ENCODE measurements around the gene PPP1R3E. TPM values are rescaled to one million over a fixed set of nuclear protein-coding genes. Genes with fewer than 3 reads are reported as not detected.

The PPP1R3E gene
- total and polyA plus RNA-seq, 7 donors, result 2.5 to 12.9 (median 7.9) TPM

DNA sequence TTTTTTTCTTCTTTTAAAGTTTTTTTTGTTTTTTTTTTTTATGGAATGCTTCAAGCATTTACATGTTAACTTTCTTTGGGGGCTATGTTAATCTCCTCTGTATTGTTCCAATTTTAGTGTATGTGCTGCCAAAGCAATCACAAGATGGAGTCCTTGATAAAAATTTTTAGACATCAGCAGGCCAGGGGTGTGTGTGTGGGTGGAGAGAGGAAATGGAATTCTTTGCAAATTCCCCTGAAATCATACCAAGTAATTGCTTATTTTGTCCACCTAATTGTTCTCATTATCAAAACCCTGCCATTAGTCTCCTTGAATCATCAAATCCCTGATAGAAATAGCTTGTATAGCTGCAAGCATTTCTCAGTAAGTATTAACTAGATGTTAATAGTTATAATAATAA lies 43.2 kb downstream of the PPP1R3E start:
- no peak for DNase-seq
- intact Hi-C loops (cut with DNase I), result no loop called here
- Histone ChIP-seq H3K4me1 (no peaks in the 10 kb centered on the region), H3K27ac (no peak overlapping the region), H3K36me3 (no peaks in the 10 kb centered on the region), H3K27me3 (peaks cover 0 to 12% (median 5%) of the 10 kb centered on the region in 3 donors), H3K4me3 (no peak overlapping the region), H3K9me3 (no peaks in the 10 kb centered on the region)
- TF ChIP-seq POLR2AphosphoS5 (IDR thresholded peaks at IDR 0.05) (no peak), EP300 (IDR thresholded peaks at IDR 0.05) (no peak), POLR2A (IDR thresholded peaks at IDR 0.05) (no peak)
- TF ChIP-seq, protein P1, sequence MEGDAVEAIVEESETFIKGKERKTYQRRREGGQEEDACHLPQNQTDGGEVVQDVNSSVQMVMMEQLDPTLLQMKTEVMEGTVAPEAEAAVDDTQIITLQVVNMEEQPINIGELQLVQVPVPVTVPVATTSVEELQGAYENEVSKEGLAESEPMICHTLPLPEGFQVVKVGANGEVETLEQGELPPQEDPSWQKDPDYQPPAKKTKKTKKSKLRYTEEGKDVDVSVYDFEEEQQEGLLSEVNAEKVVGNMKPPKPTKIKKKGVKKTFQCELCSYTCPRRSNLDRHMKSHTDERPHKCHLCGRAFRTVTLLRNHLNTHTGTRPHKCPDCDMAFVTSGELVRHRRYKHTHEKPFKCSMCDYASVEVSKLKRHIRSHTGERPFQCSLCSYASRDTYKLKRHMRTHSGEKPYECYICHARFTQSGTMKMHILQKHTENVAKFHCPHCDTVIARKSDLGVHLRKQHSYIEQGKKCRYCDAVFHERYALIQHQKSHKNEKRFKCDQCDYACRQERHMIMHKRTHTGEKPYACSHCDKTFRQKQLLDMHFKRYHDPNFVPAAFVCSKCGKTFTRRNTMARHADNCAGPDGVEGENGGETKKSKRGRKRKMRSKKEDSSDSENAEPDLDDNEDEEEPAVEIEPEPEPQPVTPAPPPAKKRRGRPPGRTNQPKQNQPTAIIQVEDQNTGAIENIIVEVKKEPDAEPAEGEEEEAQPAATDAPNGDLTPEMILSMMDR (IDR thresholded peaks at IDR 0.05), result no peak

DNA sequence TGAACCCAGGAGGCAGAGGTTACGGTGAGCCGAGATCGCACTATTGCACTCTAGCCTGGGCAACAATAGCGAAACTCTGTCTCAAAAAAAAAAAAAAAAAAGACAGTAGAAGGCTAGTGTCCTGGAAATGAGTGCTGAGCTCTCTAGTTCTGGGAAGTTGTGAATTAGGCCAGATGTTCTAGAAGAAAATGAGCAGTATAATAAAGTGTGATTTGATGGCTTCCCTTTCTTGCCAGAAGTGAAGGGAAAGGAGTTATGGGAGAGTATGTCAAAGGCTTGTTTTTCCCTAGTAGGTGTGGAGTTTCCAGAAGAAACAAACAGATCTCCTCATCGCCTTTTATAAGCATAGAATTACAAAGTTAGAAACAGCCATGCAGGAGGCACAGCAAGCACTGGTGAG lies 44.4 kb downstream of the PPP1R3E start:
- Histone ChIP-seq H3K36me3 (no peaks in the 10 kb centered on the region), H3K9me3 (no peaks in the 10 kb centered on the region), H3K27ac (no peak overlapping the region), H3K4me1 (no peaks in the 10 kb centered on the region), H3K27me3 (peaks cover 0 to 12% (median 0%) of the 10 kb centered on the region in 3 donors), H3K4me3 (no peak overlapping the region)
- no peak for DNase-seq
- 88 to 90% methylated on average over 5 of the region's 5 CpGs for WGBS, 2 donors
- TF ChIP-seq POLR2AphosphoS5 (IDR thresholded peaks at IDR 0.05), result no peak
- TF ChIP-seq, protein P1 (IDR thresholded peaks at IDR 0.05), result no peak
- no peak for TF ChIP-seq EP300 (IDR thresholded peaks at IDR 0.05)
- no peak for TF ChIP-seq POLR2A (IDR thresholded peaks at IDR 0.05)
- intact Hi-C loops (cut with DNase I), result no loop called here

DNA sequence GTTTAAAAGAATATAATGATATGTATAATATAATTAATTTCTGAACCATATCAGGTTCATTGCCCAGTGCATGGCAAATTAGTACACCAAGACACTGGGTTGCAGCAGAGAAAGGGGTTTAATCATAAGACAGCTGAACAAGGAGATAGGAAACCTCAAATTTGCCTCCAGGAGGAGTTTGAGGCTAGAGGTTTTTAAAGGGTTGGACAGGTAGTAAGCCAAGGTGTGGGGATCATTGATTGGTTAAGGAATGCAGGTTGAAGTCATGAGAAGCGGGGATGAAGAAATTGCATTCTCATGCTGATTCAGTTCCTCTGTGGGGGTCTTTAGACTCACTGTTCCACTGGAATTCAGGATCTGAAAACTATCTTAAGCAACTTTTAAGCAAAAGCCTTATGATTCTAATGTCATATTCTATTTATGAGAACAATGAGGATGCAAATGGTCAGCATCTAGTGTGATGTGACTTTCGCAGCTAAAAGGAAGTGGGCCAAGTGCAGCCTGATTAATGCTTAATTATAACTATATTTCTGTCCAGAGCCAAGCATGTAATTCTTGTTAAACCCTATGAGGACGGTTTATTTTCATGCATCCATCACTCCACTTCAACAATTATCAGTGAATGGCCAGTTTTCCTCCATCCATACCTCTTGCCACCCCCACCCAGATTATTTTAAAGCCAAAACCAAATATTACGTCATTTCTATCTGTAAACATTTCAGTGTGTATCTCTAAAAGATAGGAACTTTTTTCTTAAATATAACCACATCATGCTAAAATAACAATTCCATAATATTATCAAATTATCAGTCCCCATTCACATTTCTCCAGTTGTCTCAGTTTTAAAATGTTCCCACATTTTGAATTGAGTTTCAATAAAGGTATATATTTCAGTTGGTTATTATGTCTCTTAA lies 50.0 kb downstream of the PPP1R3E start:
- no peaks in the 10 kb centered on the region for H3K9me3 ChIP-seq
- TF ChIP-seq POLR2A (IDR thresholded peaks at IDR 0.05), result no peak
- 72 to 82% methylated on average over 4 of the region's 4 CpGs for WGBS, 2 donors
- H3K27me3 ChIP-seq, result no peaks in the 10 kb centered on the region
- DNase-seq, result no peak
- no peak overlapping the region for H3K4me3 ChIP-seq
- H3K36me3 ChIP-seq, result no peaks in the 10 kb centered on the region
- intact Hi-C loops (cut with DNase I), result no loop called here
- H3K27ac ChIP-seq, result no peak overlapping the region
- no peaks in the 10 kb centered on the region for H3K4me1 ChIP-seq

DNA sequence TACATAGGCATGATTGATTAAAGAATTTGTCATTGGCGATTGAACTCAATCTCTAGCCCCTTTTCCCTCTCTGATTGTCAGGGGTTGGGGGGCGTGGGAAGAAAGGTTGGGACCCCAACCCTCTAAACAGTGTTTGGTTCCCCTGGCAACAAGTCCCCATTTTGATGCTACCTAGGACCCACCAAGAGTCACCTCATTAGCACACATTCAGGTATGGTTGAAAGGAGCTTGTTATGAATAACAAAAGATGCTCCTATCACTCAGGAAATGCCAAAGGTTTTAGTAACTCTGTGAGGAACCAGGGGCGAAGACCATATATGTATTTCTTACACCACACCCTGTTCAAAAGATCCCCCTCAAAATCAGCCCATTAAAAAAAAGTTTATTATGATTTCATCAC lies 50.7 kb downstream of the PPP1R3E start:
- H3K27ac ChIP-seq, result no peak overlapping the region
- H3K4me1 ChIP-seq, result no peaks in the 10 kb centered on the region
- WGBS, 2 donors, result 57 to 63% methylated on average over 3 of the region's 3 CpGs
- no peaks in the 10 kb centered on the region for H3K36me3 ChIP-seq
- H3K27me3 ChIP-seq, result no peaks in the 10 kb centered on the region
- TF ChIP-seq, protein P1 (IDR thresholded peaks at IDR 0.05), result no peak
- TF ChIP-seq EP300 (IDR thresholded peaks at IDR 0.05) (no peak), POLR2A (IDR thresholded peaks at IDR 0.05) (no peak), POLR2AphosphoS5 (IDR thresholded peaks at IDR 0.05) (no peak)
- DNase-seq, result no peak
- no peak overlapping the region for H3K4me3 ChIP-seq
- H3K9me3 ChIP-seq, result no peaks in the 10 kb centered on the region
- intact Hi-C loops (cut with DNase I), result no loop called here

DNA sequence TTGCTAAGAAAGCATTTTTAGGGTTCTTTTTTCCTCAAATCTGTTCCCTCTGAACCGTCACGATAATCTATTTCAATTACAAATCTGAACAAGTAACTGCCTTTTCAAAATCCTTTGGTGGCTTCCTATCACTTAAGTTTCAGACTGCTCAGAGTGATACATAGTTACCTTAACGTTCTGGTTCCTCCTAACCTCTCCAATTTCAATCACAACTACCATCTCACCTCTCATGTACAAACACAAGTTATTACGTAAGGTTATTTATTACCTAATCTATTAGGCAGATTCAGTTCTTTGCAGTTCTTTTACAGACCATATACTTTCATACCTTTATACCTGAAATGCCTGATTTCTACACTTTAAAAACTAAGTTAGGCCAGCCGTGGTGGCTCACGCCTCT lies 52.8 kb downstream of the PPP1R3E start:
- Histone ChIP-seq H3K4me3 (no peak overlapping the region), H3K4me1 (no peaks in the 10 kb centered on the region), H3K27me3 (no peaks in the 10 kb centered on the region), H3K36me3 (no peaks in the 10 kb centered on the region), H3K27ac (no peak overlapping the region), H3K9me3 (no peaks in the 10 kb centered on the region)
- intact Hi-C loops (cut with DNase I), result no loop called here
- WGBS, 2 donors, result 87 to 89% methylated on average over 6 of the region's 6 CpGs
- DNase-seq, result no peak
- TF ChIP-seq, protein P1 (IDR thresholded peaks at IDR 0.05), result no peak
- TF ChIP-seq EP300 (IDR thresholded peaks at IDR 0.05), result no peak
- TF ChIP-seq POLR2A (IDR thresholded peaks at IDR 0.05), result no peak
